GM04504 (cell line): ENCODE data around the gene PIM1.

Experiments
- DNase-seq: peaks from one replicate; pipeline ENCODE4 v3.0.0-alpha.2; 2012; ENCODE audit warnings: low read depth

The PIM1 gene

GRCh38 chr6:37222125-37222967, 52.4 kb downstream of the PIM1 start:
- no peak for DNase-seq

GRCh38 chr6:37222992-37223391, 53.0 kb downstream of the PIM1 start:
- no peak for DNase-seq
